Liver (tissue), 9 donors: Measurements from ENCODE around the gene GPR183. TPM values are rescaled to one million over a fixed set of nuclear protein-coding genes. Genes with fewer than 3 reads are reported as not detected.

Source experiments
- DNase-seq: peaks from one replicate; pipeline ENCODE4 v3.0.0-alpha.2; 2017; ENCODE audit warnings: low spot score
- H3K27ac ChIP-seq, 2 donors: one replicate each; pipeline ENCODE4 v1.7.0; 2013; ENCODE audit warnings: inconsistent platforms in 2 of 2, low read length in 2 of 2, control low read depth in 1 of 2, low read depth in 1 of 2, mild to moderate bottlenecking in 1 of 2
- H3K27me3 ChIP-seq, 4 donors: one replicate each; pipeline versions ENCODE4 v1.6.1 to v1.7.0; 2013; ENCODE audit warnings: low read length in 3 of 4, inconsistent platforms in 1 of 4, mild to moderate bottlenecking in 1 of 4, moderate library complexity in 1 of 4; ENCODE audit not compliant: control insufficient read depth in 4 of 4, insufficient read depth in 4 of 4
- H3K36me3 ChIP-seq, 4 donors: one replicate each; pipeline versions ENCODE4 v1.6.1 to v1.7.0; 2013; ENCODE audit warnings: low read length in 3 of 4, mild to moderate bottlenecking in 3 of 4, low read depth in 1 of 4, moderate library complexity in 1 of 4; ENCODE audit not compliant: control insufficient read depth in 4 of 4, insufficient read depth in 3 of 4
- H3K4me1 ChIP-seq, 4 donors: one replicate each; pipeline versions ENCODE4 v1.6.1 to v1.7.0; 2013; ENCODE audit warnings: low read length in 3 of 4, mild to moderate bottlenecking in 3 of 4, moderate library complexity in 1 of 4; ENCODE audit not compliant: control insufficient read depth in 4 of 4, insufficient read depth in 4 of 4
- H3K4me3 ChIP-seq, 3 donors: one replicate each; pipeline versions ENCODE4 v1.6.1 to v1.7.0; 2013; ENCODE audit warnings: low read length in 3 of 3, control low read depth in 1 of 3, low read depth in 1 of 3, mild to moderate bottlenecking in 1 of 3
- H3K9ac ChIP-seq, 2 donors: one replicate each; pipeline ENCODE4 v1.7.0; 2013; ENCODE audit warnings: low read length in 2 of 2, mild to moderate bottlenecking in 2 of 2, moderate library complexity in 2 of 2, control low read depth in 1 of 2, low read depth in 1 of 2
- H3K9me3 ChIP-seq, 4 donors: one replicate each; pipeline versions ENCODE4 v1.6.1 to v1.7.0; 2013; ENCODE audit warnings: low read length in 3 of 4; ENCODE audit not compliant: control insufficient read depth in 4 of 4
- EGR1 ChIP-seq, 2 donors: IDR thresholded peaks; 2 replicates each; pipeline ENCODE4 v1.6.1; 2016 to 2018; ENCODE audit warnings: antibody characterized with exemption in 2 of 2, low read depth in 2 of 2
- FOXA1 ChIP-seq: IDR thresholded peaks from 2 replicates; pipeline ENCODE4 v1.6.1; 2016; ENCODE audit warnings: antibody characterized with exemption
- FOXA2 ChIP-seq: IDR thresholded peaks from 2 replicates; pipeline ENCODE4 v1.6.1; 2016; ENCODE audit warnings: antibody characterized with exemption
- GABPA ChIP-seq, 2 donors: IDR thresholded peaks in 1 of 2; conservative IDR thresholded peaks in 1 of 2; 2 replicates each; pipeline ENCODE4 v1.6.1; 2016; ENCODE audit warnings: antibody characterized with exemption in 2 of 2, mild to moderate bottlenecking in 1 of 2, moderate library complexity in 1 of 2
- HNF4A ChIP-seq, 2 donors: conservative IDR thresholded peaks; 2 replicates each; pipeline ENCODE4 v1.6.1; 2016; ENCODE audit warnings: antibody characterized with exemption in 2 of 2, mild to moderate bottlenecking in 2 of 2
- HNF4G ChIP-seq: IDR thresholded peaks from 2 replicates; pipeline ENCODE4 v1.6.1; 2016; ENCODE audit warnings: antibody characterized with exemption
- JUND ChIP-seq, 2 donors: IDR thresholded peaks; 2 replicates each; pipeline ENCODE4 v1.6.1; 2016; ENCODE audit warnings: antibody characterized with exemption in 2 of 2
- NR2F2 ChIP-seq: IDR thresholded peaks from 2 replicates; pipeline ENCODE4 v1.6.1; 2016; ENCODE audit warnings: antibody characterized with exemption
- RAD21 ChIP-seq, 2 donors: IDR thresholded peaks; 2 replicates each; pipeline ENCODE4 v1.6.1; 2016; ENCODE audit warnings: antibody characterized with exemption in 2 of 2, mild to moderate bottlenecking in 2 of 2
- RXRA ChIP-seq, 2 donors: IDR thresholded peaks; 2 replicates each; pipeline ENCODE4 v1.6.1; 2017 to 2018; ENCODE audit warnings: antibody characterized with exemption in 2 of 2, mild to moderate bottlenecking in 1 of 2
- SP1 ChIP-seq: IDR thresholded peaks from 2 replicates; pipeline ENCODE4 v1.6.1; 2018; ENCODE audit warnings: antibody characterized with exemption, mild to moderate bottlenecking
- TAF1 ChIP-seq: conservative IDR thresholded peaks from 2 replicates; pipeline ENCODE4 v1.6.1; 2016; ENCODE audit warnings: antibody characterized with exemption, mild to moderate bottlenecking
- YY1 ChIP-seq: IDR thresholded peaks from 2 replicates; pipeline ENCODE4 v1.6.1; 2016; ENCODE audit warnings: antibody characterized with exemption, mild to moderate bottlenecking
- WGBS: extraction: QIAGEN DNeasy Blood & Tissue Kit; methylation state at CpG from one replicate; pipeline ENCODE4 v1.1.7; 2013; 5-methylcytosine and 5-hydroxymethylcytosine counted together
- polyA plus RNA-seq, 2 donors: library from polyadenylated mRNA; stranded (reverse) in 1 of 2; unstranded in 1 of 2; fragments of 200-250 nt in 1 of 2; fragments of >200 nt in 1 of 2; fragmentation: Nextera tagmentation in 1 of 2; extraction: Ambion mirVana in 1 of 2; gene quantifications; one replicate each; pipeline versions ENCODE4 v1.2.1 to v1.2.3, GENCODE V29; 2013 to 2015
- total RNA-seq, 2 donors: library from RNA; depleted of rRNA; stranded (reverse); fragments of >200 nt; gene quantifications; one replicate each; pipeline ENCODE4 v1.2.3, GENCODE V29; 2014
- TF ChIP-seq, protein P1 (sequence below): IDR thresholded peaks from 2 replicates; pipeline ENCODE4 v1.6.1; 2016; ENCODE audit warnings: antibody characterized with exemption
- TF ChIP-seq, protein P2 (sequence below): IDR thresholded peaks from 2 replicates; pipeline ENCODE4 v1.6.1; 2016; ENCODE audit warnings: antibody characterized with exemption
- TF ChIP-seq, protein P3 (sequence below): fragments of 150-350 bp; IDR thresholded peaks from 2 replicates; pipeline ENCODE4 v1.5.1; 2017; ENCODE audit warnings: improper control_type of control experiment, low read depth, low read length; ENCODE audit not compliant: missing input control
- TF ChIP-seq, protein P4 (sequence below): IDR thresholded peaks from 2 replicates; pipeline ENCODE4 v1.6.1; 2016; ENCODE audit warnings: antibody characterized with exemption, mild to moderate bottlenecking
- TF ChIP-seq, protein P5 (sequence below): IDR thresholded peaks from 2 replicates; pipeline ENCODE4 v1.6.1; 2016; ENCODE audit warnings: antibody characterized with exemption
- donor health status: healthy.
- donor health status: healthy.
- donor health status: healthy.
- donor health status: healthy.
- donor health status: healthy.

The GPR183 gene
- total and polyA plus RNA-seq, 4 donors = 0.89 to 4.3 (median 2.9) TPM

DNA sequence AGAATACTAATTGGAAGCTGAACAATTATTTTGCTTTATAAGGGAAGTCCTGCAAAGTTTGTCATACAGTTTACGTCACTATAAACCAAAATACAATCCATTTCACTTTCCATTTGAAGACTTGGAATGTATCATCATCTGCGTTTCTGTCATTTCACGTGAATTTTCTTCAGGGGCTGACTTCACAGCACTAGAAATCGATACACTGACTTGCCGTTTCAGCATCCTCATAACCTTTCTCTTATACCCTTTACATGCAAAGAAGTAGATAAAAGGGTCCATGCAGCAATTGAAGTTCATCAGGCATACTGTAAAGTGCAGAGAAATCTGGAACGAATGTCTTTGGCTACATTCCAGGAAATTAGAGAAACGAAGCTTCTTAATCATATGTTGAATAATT, 12.2 kb downstream of the GPR183 start:
- Histone ChIP-seq H3K36me3 (peaks cover 0 to 3% (median 0%) of the 10 kb centered on the region in 4 donors), H3K4me1 (peaks cover 0 to 2% (median 0%) of the 10 kb centered on the region in 4 donors), H3K4me3 (no peak overlapping the region), H3K27me3 (no peaks in the 10 kb centered on the region), H3K27ac (no peak overlapping the region), H3K9ac (no peak overlapping the region), H3K9me3 (no peaks in the 10 kb centered on the region)
- DNase-seq = no peak
- TF ChIP-seq NR2F2 = no peak
- no peak for TF ChIP-seq RXRA (IDR thresholded peaks at IDR 0.05)
- TF ChIP-seq, protein P1, sequence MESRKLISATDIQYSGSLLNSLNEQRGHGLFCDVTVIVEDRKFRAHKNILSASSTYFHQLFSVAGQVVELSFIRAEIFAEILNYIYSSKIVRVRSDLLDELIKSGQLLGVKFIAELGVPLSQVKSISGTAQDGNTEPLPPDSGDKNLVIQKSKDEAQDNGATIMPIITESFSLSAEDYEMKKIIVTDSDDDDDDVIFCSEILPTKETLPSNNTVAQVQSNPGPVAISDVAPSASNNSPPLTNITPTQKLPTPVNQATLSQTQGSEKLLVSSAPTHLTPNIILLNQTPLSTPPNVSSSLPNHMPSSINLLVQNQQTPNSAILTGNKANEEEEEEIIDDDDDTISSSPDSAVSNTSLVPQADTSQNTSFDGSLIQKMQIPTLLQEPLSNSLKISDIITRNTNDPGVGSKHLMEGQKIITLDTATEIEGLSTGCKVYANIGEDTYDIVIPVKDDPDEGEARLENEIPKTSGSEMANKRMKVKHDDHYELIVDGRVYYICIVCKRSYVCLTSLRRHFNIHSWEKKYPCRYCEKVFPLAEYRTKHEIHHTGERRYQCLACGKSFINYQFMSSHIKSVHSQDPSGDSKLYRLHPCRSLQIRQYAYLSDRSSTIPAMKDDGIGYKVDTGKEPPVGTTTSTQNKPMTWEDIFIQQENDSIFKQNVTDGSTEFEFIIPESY = no peak
- TF ChIP-seq, protein P2, sequence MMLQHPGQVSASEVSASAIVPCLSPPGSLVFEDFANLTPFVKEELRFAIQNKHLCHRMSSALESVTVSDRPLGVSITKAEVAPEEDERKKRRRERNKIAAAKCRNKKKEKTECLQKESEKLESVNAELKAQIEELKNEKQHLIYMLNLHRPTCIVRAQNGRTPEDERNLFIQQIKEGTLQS = no peak
- TF ChIP-seq EGR1 (IDR thresholded peaks at IDR 0.05; ENCODE audit: low read depth in 2 of 2) = no peak
- no peak for TF ChIP-seq HNF4G
- TF ChIP-seq, protein P3, sequence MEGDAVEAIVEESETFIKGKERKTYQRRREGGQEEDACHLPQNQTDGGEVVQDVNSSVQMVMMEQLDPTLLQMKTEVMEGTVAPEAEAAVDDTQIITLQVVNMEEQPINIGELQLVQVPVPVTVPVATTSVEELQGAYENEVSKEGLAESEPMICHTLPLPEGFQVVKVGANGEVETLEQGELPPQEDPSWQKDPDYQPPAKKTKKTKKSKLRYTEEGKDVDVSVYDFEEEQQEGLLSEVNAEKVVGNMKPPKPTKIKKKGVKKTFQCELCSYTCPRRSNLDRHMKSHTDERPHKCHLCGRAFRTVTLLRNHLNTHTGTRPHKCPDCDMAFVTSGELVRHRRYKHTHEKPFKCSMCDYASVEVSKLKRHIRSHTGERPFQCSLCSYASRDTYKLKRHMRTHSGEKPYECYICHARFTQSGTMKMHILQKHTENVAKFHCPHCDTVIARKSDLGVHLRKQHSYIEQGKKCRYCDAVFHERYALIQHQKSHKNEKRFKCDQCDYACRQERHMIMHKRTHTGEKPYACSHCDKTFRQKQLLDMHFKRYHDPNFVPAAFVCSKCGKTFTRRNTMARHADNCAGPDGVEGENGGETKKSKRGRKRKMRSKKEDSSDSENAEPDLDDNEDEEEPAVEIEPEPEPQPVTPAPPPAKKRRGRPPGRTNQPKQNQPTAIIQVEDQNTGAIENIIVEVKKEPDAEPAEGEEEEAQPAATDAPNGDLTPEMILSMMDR = no peak
- no peak for TF ChIP-seq SP1
- no peak for TF ChIP-seq TAF1
- TF ChIP-seq, protein P4, sequence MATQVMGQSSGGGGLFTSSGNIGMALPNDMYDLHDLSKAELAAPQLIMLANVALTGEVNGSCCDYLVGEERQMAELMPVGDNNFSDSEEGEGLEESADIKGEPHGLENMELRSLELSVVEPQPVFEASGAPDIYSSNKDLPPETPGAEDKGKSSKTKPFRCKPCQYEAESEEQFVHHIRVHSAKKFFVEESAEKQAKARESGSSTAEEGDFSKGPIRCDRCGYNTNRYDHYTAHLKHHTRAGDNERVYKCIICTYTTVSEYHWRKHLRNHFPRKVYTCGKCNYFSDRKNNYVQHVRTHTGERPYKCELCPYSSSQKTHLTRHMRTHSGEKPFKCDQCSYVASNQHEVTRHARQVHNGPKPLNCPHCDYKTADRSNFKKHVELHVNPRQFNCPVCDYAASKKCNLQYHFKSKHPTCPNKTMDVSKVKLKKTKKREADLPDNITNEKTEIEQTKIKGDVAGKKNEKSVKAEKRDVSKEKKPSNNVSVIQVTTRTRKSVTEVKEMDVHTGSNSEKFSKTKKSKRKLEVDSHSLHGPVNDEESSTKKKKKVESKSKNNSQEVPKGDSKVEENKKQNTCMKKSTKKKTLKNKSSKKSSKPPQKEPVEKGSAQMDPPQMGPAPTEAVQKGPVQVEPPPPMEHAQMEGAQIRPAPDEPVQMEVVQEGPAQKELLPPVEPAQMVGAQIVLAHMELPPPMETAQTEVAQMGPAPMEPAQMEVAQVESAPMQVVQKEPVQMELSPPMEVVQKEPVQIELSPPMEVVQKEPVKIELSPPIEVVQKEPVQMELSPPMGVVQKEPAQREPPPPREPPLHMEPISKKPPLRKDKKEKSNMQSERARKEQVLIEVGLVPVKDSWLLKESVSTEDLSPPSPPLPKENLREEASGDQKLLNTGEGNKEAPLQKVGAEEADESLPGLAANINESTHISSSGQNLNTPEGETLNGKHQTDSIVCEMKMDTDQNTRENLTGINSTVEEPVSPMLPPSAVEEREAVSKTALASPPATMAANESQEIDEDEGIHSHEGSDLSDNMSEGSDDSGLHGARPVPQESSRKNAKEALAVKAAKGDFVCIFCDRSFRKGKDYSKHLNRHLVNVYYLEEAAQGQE = no peak
- TF ChIP-seq RAD21 (IDR thresholded peaks at IDR 0.05) = no peak
- TF ChIP-seq FOXA2 = no peak
- TF ChIP-seq GABPA (IDR thresholded peaks at IDR 0.05 in 1 of 2, conservative IDR thresholded peaks at IDR 0.05 in 1 of 2) = no peak
- TF ChIP-seq FOXA1 = no peak
- no peak for TF ChIP-seq JUND (IDR thresholded peaks at IDR 0.05)
- no peak for TF ChIP-seq YY1
- TF ChIP-seq, protein P5, sequence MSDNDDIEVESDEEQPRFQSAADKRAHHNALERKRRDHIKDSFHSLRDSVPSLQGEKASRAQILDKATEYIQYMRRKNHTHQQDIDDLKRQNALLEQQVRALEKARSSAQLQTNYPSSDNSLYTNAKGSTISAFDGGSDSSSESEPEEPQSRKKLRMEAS = no peak
- TF ChIP-seq HNF4A (conservative IDR thresholded peaks at IDR 0.05) = no peak
- WGBS = 85% methylated on average over 7 of the region's 7 CpGs
